ENCODE measurements around the gene DEPP1. TPM values are rescaled to one million over a fixed set of nuclear protein-coding genes. Genes with fewer than 3 reads are reported as not detected.

The DEPP1 gene
- total and polyA plus RNA-seq, 2 donors (not counting 3 experiments of a cell fraction or from before 2014, with no cell fraction given), result 364 to 951 TPM

DNA sequence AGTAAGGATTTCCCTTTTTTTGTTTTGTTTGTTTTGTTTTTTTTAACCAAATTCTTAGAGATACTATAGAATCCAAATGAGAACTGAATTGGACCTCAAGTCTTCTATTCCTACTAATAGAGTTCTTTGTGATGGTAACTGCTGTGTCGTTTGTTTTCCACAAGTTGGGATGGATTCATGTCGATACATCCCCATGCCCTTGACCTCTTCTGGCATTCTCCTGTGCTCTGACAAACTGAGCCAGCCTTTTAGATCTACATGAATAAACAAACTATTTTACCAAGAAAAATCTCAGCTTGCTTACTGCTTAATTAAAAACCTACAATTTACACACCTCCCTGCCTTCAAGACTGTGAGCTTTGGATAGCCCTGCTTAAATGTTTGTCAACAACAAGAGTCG lies 26.1 kb upstream of the DEPP1 start:
- Histone ChIP-seq H3K36me3 (ENCODE audit: control insufficient read depth in 2 of 2, extremely low read depth in 1 of 2, insufficient read depth in 2 of 2, low read length in 2 of 2) (peaks cover 5 to 9% of the 10 kb centered on the region in 2 experiments), H2AFZ (ENCODE audit: low read depth, low read length) (no peak overlapping the region), H3K4me3 (replicated peaks in 1 of 3; ENCODE audit: insufficient read depth in 1 of 3, low read depth in 1 of 3, low read length in 3 of 3) (no peak overlapping the region), H4K20me1 (replicated peaks; ENCODE audit: control insufficient read depth, extremely low read depth, insufficient read depth, low read length) (no peaks in the 10 kb centered on the region), H3K4me1 (ENCODE audit: control insufficient read depth, extremely low read depth, insufficient read depth, low read length) (peaks cover 24% of the 10 kb centered on the region), H3K27me3 (ENCODE audit: control insufficient read depth in 2 of 2, insufficient read depth in 2 of 2, low read length in 2 of 2) (no peaks in the 10 kb centered on the region), H3K27ac (ENCODE audit: insufficient read depth, low read depth, low read length) (no peak overlapping the region), H3K9me3 (replicated peaks; ENCODE audit: control insufficient read depth, insufficient read depth, low read length) (no peaks in the 10 kb centered on the region), H3K9ac (replicated peaks; ENCODE audit: extremely low read depth, insufficient read depth, low read length) (no peak overlapping the region), H3K79me2 (ENCODE audit: control insufficient read depth, insufficient read depth, low read length) (peaks cover 34% of the 10 kb centered on the region), H3K4me2 (ENCODE audit: insufficient read depth, low read length) (no peak overlapping the region), H3K9me1 (replicated peaks; ENCODE audit: control insufficient read depth, extremely low read depth, insufficient read depth, low read length) (no peaks in the 10 kb centered on the region)
- intact Hi-C loops (cut with micrococcal nuclease) (loop anchor here (5.0 to 10.0 kb wide), 3 partner anchors 368 to 1020 kb away; partner anchors contain the start of gene ALOX5), dilution Hi-C loops (cut with MboI; ENCODE audit: extremely low pct_ligation_motif_present, low sequenced_read_pairs) (no loop called here)
- FAIRE-seq, result no peak
- CTCF ChIA-PET, result interaction anchor here (2.4 to 9.0 kb wide), 2 partner anchors 70 to 231 kb away, joined by 11 to 62 read pairs; no protein-coding TSS in a partner anchor
- no peak for DNase-seq (ENCODE audit: low read depth, low spot score)
- no peak for TF ChIP-seq JUN (IDR thresholded peaks at IDR 0.05; ENCODE audit: borderline replicate concordance, insufficient read depth, insufficient read length, low read depth)
- TF ChIP-seq, protein P1, sequence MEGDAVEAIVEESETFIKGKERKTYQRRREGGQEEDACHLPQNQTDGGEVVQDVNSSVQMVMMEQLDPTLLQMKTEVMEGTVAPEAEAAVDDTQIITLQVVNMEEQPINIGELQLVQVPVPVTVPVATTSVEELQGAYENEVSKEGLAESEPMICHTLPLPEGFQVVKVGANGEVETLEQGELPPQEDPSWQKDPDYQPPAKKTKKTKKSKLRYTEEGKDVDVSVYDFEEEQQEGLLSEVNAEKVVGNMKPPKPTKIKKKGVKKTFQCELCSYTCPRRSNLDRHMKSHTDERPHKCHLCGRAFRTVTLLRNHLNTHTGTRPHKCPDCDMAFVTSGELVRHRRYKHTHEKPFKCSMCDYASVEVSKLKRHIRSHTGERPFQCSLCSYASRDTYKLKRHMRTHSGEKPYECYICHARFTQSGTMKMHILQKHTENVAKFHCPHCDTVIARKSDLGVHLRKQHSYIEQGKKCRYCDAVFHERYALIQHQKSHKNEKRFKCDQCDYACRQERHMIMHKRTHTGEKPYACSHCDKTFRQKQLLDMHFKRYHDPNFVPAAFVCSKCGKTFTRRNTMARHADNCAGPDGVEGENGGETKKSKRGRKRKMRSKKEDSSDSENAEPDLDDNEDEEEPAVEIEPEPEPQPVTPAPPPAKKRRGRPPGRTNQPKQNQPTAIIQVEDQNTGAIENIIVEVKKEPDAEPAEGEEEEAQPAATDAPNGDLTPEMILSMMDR (IDR thresholded peaks at IDR 0.05; ENCODE audit: extremely low read depth in 1 of 2, insufficient read depth in 1 of 2, low read depth in 1 of 2, low read length in 2 of 2), result no peak
- no peak for TF ChIP-seq FOS (IDR thresholded peaks at IDR 0.05; ENCODE audit: borderline replicate concordance, insufficient read depth, low read length)
- no peak for TF ChIP-seq POLR2AphosphoS5 (IDR thresholded peaks at IDR 0.05; ENCODE audit: insufficient read depth, low read depth, low read length)
- TF ChIP-seq POLR2A (IDR thresholded peaks at IDR 0.05; ENCODE audit: low read depth, low read length), result no peak
- TF ChIP-seq MYC (IDR thresholded peaks at IDR 0.05; ENCODE audit: low read depth, low read length), result no peak
- TF ChIP-seq, protein P2, sequence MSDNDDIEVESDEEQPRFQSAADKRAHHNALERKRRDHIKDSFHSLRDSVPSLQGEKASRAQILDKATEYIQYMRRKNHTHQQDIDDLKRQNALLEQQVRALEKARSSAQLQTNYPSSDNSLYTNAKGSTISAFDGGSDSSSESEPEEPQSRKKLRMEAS (IDR thresholded peaks at IDR 0.05; ENCODE audit: insufficient read depth, insufficient read length), result no peak
- no peak for TF ChIP-seq GATA2 (IDR thresholded peaks at IDR 0.05; ENCODE audit: insufficient read depth, insufficient read length, low read depth, low read length)
- no peak for TF ChIP-seq EZH2 (IDR thresholded peaks at IDR 0.05; ENCODE audit: borderline replicate concordance, low read depth, low read length, severe bottlenecking)
- POLR2A ChIA-PET, result interaction anchor here (1.9 kb wide), 1 partner anchor 26 kb away, joined by 9 read pairs; the partner anchor contains the start of gene DEPP1
- no TSS peak for BruUV-seq (replicated peaks)
